ENCODE measurements around the gene TEAD1. TPM values are rescaled to one million over a fixed set of nuclear protein-coding genes. Genes with fewer than 3 reads are reported as not detected.

The TEAD1 gene
- total RNA-seq, 6 experiments from 2014 or later = 28.3 to 41.5 (median 32.2) TPM

DNA sequence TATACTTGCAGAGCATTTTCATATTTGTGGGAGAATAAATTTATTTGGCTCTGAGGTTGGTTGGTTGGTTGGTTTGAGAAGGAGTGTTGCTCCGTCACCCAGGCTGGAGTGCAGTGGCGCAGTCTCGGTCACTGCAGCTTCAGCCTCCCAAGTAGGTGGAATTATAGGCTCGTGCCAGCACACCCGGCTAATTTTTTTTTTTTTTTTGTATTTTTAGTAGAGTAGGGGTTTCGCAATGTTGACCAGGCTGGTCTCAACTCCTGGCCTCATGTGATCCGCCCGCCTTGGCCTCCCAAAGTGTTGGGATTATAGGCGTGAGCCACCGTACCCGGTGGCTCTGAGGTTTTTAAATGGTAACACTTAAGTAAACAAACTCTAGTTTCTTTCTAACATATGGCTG lies 161.1 kb downstream of the TEAD1 start:
- DNase-seq (peak; percentile 34 to 74 (median 64)), ATAC-seq (peak; percentile 62 to 85 (median 68))
- H3K36me3 ChIP-seq = no peaks in the 10 kb centered on the region
- peaks cover 0 to 30% (median 0%) of the 10 kb centered on the region in 4 donors for H3K4me1 ChIP-seq
- no peaks in the 10 kb centered on the region for H3K27me3 ChIP-seq
- H3K9me3 ChIP-seq = no peaks in the 10 kb centered on the region
- no peak for TF ChIP-seq POLR2A (IDR thresholded peaks at IDR 0.05)
- TF ChIP-seq, protein P1, sequence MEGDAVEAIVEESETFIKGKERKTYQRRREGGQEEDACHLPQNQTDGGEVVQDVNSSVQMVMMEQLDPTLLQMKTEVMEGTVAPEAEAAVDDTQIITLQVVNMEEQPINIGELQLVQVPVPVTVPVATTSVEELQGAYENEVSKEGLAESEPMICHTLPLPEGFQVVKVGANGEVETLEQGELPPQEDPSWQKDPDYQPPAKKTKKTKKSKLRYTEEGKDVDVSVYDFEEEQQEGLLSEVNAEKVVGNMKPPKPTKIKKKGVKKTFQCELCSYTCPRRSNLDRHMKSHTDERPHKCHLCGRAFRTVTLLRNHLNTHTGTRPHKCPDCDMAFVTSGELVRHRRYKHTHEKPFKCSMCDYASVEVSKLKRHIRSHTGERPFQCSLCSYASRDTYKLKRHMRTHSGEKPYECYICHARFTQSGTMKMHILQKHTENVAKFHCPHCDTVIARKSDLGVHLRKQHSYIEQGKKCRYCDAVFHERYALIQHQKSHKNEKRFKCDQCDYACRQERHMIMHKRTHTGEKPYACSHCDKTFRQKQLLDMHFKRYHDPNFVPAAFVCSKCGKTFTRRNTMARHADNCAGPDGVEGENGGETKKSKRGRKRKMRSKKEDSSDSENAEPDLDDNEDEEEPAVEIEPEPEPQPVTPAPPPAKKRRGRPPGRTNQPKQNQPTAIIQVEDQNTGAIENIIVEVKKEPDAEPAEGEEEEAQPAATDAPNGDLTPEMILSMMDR (IDR thresholded peaks at IDR 0.05) = no peak
- 21% methylated on average over 6 of the region's 11 CpGs for WGBS (ENCODE audit: insufficient coverage, low coverage, low lambda C conversion rate, missing lambda C conversion rate)
- H3K27ac ChIP-seq = peak overlapping the region in 2 of 3 donors; percentile 64 to 66
- H3K4me3 ChIP-seq = no peak overlapping the region
- intact Hi-C loops (cut with DNase I) = no loop called here

DNA sequence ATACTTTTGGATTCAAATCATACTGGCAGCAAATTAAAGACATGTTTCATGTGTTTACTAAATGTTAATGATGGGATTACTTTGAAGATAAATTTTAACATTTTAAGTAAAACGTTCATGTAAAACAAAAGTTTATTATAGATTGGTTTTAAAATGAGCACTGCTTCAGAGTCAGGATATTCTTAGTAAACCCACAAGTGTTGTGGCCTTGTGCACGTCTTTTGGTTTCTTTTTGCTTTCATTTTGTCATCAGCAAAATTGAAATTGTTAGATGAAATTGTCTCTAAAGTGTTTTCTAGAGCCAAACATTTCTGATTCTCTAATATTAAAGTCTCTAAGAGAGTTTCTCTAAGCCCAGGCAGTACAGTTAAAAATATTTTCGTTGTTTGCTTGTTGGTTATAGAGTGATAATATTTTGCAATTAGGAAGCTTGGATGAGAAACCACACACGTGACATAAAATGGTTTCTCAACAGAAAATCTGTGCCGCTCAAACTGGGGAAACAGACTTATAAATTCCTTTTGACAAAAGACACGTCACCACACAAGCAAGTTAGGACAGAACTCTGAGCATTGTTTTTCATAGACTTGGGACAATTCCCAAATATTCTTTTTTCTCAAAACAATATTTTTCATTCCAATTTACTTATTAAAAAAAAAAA lies 164.4 kb downstream of the TEAD1 start:
- Histone ChIP-seq H3K4me3 (peak overlapping the region in 2 of 3 donors; percentile 17 to 20), H3K27ac (peak overlapping the region; percentile 4 to 46 (median 21)), H3K36me3 (no peaks in the 10 kb centered on the region), H3K9me3 (no peaks in the 10 kb centered on the region), H3K27me3 (no peaks in the 10 kb centered on the region), H3K4me1 (peaks cover 0 to 27% (median 4%) of the 10 kb centered on the region in 4 donors)
- ATAC-seq (peak in 2 of 4 donors; percentile 10 to 15), DNase-seq (no peak)
- WGBS (ENCODE audit: insufficient coverage, low coverage, low lambda C conversion rate, missing lambda C conversion rate) = 16% methylated on average over 6 of the region's 6 CpGs
- no peak for TF ChIP-seq POLR2A (IDR thresholded peaks at IDR 0.05)
- TF ChIP-seq, protein P1 (IDR thresholded peaks at IDR 0.05) = no peak
- intact Hi-C loops (cut with DNase I) = no loop called here

DNA sequence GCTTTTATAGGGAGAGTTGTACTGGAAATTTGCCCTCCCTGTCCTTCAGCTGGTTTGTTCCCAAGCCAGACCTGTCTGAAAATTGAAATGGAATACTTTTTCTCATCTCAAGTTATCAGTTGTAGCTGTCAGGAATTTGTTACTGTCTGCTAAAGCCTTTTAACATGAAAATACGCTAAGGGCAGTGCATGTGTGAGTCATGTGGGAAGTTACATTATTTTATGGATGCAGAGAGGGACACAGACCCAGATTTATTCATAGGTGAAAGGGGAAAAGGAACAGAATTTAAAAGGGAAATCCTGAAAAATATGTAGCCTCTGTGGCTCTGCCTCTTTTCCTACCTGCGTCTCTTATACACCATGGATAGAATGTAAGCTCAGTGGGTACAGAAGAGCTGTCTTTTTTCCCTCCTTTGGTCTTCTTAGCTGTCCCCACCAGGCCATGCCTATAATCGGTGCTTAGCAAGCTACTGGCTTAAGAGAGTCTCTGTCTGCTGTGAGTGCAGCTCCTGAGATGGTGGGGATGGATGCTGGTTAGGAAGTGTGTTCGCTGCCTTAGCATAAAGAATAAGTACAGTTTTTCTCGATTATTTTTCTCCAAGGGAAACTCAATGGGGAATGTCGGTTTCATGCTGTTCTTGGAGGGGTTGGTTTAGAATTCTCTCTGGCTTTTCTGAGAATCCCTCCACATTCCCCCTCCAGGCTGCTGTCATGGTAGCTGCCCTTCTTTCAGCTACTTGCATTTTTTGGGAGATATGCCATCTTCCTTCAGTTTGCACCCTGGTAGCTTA lies 166.8 kb downstream of the TEAD1 start:
- Histone ChIP-seq H3K27me3 (no peaks in the 10 kb centered on the region), H3K9me3 (no peaks in the 10 kb centered on the region), H3K4me3 (no peak overlapping the region), H3K36me3 (no peaks in the 10 kb centered on the region), H3K4me1 (peaks cover 0 to 26% (median 7%) of the 10 kb centered on the region in 4 donors), H3K27ac (no peak overlapping the region)
- intact Hi-C loops (cut with DNase I) = no loop called here
- no peak for ATAC-seq
- TF ChIP-seq, protein P1 (IDR thresholded peaks at IDR 0.05) = no peak
- TF ChIP-seq POLR2A (IDR thresholded peaks at IDR 0.05) = no peak
- WGBS (ENCODE audit: insufficient coverage, low coverage, low lambda C conversion rate, missing lambda C conversion rate) = 86% methylated on average over 5 of the region's 6 CpGs
- DNase-seq = no peak

DNA sequence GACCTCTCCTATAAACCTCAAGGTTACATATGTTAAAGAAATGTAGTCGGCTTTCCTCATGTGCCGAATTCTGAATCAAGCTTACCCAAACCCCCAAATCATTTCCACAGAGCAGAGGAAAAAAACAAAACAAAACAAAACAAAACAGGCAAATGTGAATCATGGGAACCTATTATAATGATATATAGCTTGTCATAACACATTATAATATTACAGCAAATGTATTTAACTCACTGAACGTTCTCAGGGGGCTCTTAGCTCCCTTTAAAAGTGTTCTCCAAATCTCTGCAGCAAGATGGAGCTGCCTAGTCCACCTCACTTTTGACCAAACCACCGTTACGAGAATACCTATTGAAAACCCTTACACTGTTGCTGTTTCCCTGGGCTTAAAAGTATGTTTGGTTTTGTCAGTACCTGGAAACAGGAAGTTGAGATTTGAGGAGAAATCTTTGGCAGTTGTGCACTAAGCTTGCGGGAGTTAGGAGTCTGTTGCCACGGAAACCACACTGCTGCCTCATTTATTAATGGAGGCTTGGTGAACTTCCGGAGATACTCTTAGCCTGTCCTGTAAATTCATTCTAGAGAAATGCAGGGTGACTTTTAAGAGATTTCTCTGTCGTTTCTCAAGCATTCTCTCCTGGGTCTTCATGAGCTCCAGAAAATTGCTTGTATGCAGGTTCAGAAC lies 167.9 kb downstream of the TEAD1 start:
- no peak overlapping the region for H3K27ac ChIP-seq
- H3K27me3 ChIP-seq = no peaks in the 10 kb centered on the region
- no peak for DNase-seq
- H3K9me3 ChIP-seq = no peaks in the 10 kb centered on the region
- intact Hi-C loops (cut with DNase I) = no loop called here
- peak; percentile 19 to 45 (median 24) for ATAC-seq
- 43% methylated on average over 9 of the region's 9 CpGs for WGBS (ENCODE audit: insufficient coverage, low coverage, low lambda C conversion rate, missing lambda C conversion rate)
- H3K36me3 ChIP-seq = no peaks in the 10 kb centered on the region
- TF ChIP-seq, protein P1 (IDR thresholded peaks at IDR 0.05) = no peak
- peaks cover 0 to 24% (median 10%) of the 10 kb centered on the region in 4 donors for H3K4me1 ChIP-seq
- no peak overlapping the region for H3K4me3 ChIP-seq
